Activated CD8-positive, alpha-beta T cell treated with anti-CD3 and anti-CD28 coated beads for 36 hours (primary cell): ENCODE data around the gene RAB31. TPM values are rescaled to one million over a fixed set of nuclear protein-coding genes. Genes with fewer than 3 reads are reported as not detected.

Experiments
- ATAC-seq: fragments of 200-7000 bp; cut with Tn5 transposase; one replicate; pipeline ENCODE4 v1.10.0; 2021; ENCODE audit warnings: mild to moderate bottlenecking, moderate library complexity
- CTCF ChIA-PET: fragments of 350-600 bp; sonication (Branson Sonifier 250); formaldehyde crosslinking; loops from one replicate; lab custom pipeline; 2021; ENCODE audit warnings: antibody characterized with exemption; lab: Charles Lee
- POLR2A ChIA-PET: fragments of 350-600 bp; sonication (Branson Sonifier 250); formaldehyde crosslinking; loops from one replicate; lab custom pipeline; 2021; ENCODE audit warnings: antibody characterized with exemption; lab: Charles Lee
- DNase-seq: peaks from one replicate; pipeline ENCODE4 v3.0.0-alpha.2; 2020
- H3K27ac Mint-ChIP-seq: one replicate; pipeline ENCODE4 v1.8.0; 2021; ENCODE audit warnings: mild to moderate bottlenecking, mixed read lengths
- H3K27me3 Mint-ChIP-seq: one replicate; pipeline ENCODE4 v1.8.0; 2021; ENCODE audit warnings: mixed read lengths
- H3K36me3 Mint-ChIP-seq: one replicate; pipeline ENCODE4 v1.8.0; 2021; ENCODE audit warnings: low read depth, mixed read lengths
- H3K4me1 Mint-ChIP-seq: one replicate; pipeline ENCODE4 v1.8.0; 2021; ENCODE audit warnings: low read depth, mixed read lengths
- H3K4me3 Mint-ChIP-seq: one replicate; pipeline ENCODE4 v1.8.0; 2021; ENCODE audit warnings: mild to moderate bottlenecking, moderate library complexity, mixed read lengths
- H3K9me3 Mint-ChIP-seq: one replicate; pipeline ENCODE4 v1.8.0; 2021; ENCODE audit warnings: mixed read lengths
- CTCF ChIP-seq: fragments of 200-600 bp; IDR thresholded peaks from one replicate; pipeline ENCODE4 v1.8.0; 2022; ENCODE audit warnings: antibody characterized with exemption, mild to moderate bottlenecking
- intact Hi-C: fragments of 100-400 bp; cut with micrococcal nuclease; formaldehyde crosslinking; loops from one replicate; pipeline ENCODE4 v1.10.0; 2022
- total RNA-seq, 2 experiments: library from RNA; stranded (reverse); gene quantifications; one replicate each; pipeline ENCODE4 v1.2.3, GENCODE V29; 2021

Gene RAB31
- total RNA-seq, 2 experiments from 2014 or later, result 0.45 to 0.76 TPM

GRCh38 chr18:9755110-9755509 lies 47.0 kb downstream of the RAB31 start:
- ChIA-PET POLR2A (no interaction called here), CTCF (no interaction called here)
- DNase-seq (no peak), ATAC-seq (no peak)
- peaks cover 3% of the 10 kb centered on the region for H3K27me3 Mint-ChIP-seq
- no peak overlapping the region for H3K4me3 Mint-ChIP-seq
- no peaks in the 10 kb centered on the region for H3K4me1 Mint-ChIP-seq
- H3K36me3 Mint-ChIP-seq, result no peaks in the 10 kb centered on the region
- intact Hi-C loops, result no loop called here
- no peak overlapping the region for H3K27ac Mint-ChIP-seq
- no peak for TF ChIP-seq CTCF
- no peaks in the 10 kb centered on the region for H3K9me3 Mint-ChIP-seq

GRCh38 chr18:9755615-9756014 lies 47.5 kb downstream of the RAB31 start:
- H3K27ac Mint-ChIP-seq, result no peak overlapping the region
- POLR2A ChIA-PET, result no interaction called here
- intact Hi-C loops, result no loop called here
- ATAC-seq (no peak), DNase-seq (no peak)
- H3K36me3 Mint-ChIP-seq, result no peaks in the 10 kb centered on the region
- peaks cover 3% of the 10 kb centered on the region for H3K27me3 Mint-ChIP-seq
- TF ChIP-seq CTCF, result no peak
- CTCF ChIA-PET, result interaction anchor here (1.3 kb wide), 1 partner anchor 15 kb away, joined by 3 read pairs; no protein-coding TSS in a partner anchor
- no peak overlapping the region for H3K4me3 Mint-ChIP-seq
- H3K9me3 Mint-ChIP-seq, result no peaks in the 10 kb centered on the region
- no peaks in the 10 kb centered on the region for H3K4me1 Mint-ChIP-seq

- intact Hi-C loops, result no loop called here
- ChIA-PET CTCF (interaction anchor here (1.1 to 1.3 kb wide), 2 partner anchors 9 to 15 kb away, joined by 3 read pairs; no protein-coding TSS in a partner anchor), POLR2A (no interaction called here)
- DNase-seq, result no peak
- Mint-ChIP-seq H3K4me3 (no peak overlapping the region), H3K4me1 (no peaks in the 10 kb centered on the region), H3K27ac (no peak overlapping the region), H3K27me3 (peaks cover 3% of the 10 kb centered on the region), H3K36me3 (no peaks in the 10 kb centered on the region), H3K9me3 (no peaks in the 10 kb centered on the region)
- ATAC-seq, result no peak
- TF ChIP-seq CTCF, result no peak
Observed at GRCh38 chr18:9756271-9756932, 48.3 kb downstream of the RAB31 start.

- no peak overlapping the region for H3K27ac Mint-ChIP-seq
- H3K27me3 Mint-ChIP-seq, result peaks cover 3% of the 10 kb centered on the region
- ChIA-PET POLR2A (no interaction called here), CTCF (interaction anchor here (1.1 to 1.3 kb wide), 2 partner anchors 8 to 14 kb away, joined by 3 read pairs; no protein-coding TSS in a partner anchor)
- ATAC-seq (no peak), DNase-seq (no peak)
- no peaks in the 10 kb centered on the region for H3K9me3 Mint-ChIP-seq
- no peak overlapping the region for H3K4me3 Mint-ChIP-seq
- intact Hi-C loops, result no loop called here
- H3K4me1 Mint-ChIP-seq, result no peaks in the 10 kb centered on the region
- no peak for TF ChIP-seq CTCF
- no peaks in the 10 kb centered on the region for H3K36me3 Mint-ChIP-seq
Observed at GRCh38 chr18:9756933-9757470, 48.9 kb downstream of the RAB31 start.

GRCh38 chr18:9757827-9758621 lies 49.9 kb downstream of the RAB31 start:
- H3K27me3 Mint-ChIP-seq, result peaks cover 3% of the 10 kb centered on the region
- no peaks in the 10 kb centered on the region for H3K36me3 Mint-ChIP-seq
- no peaks in the 10 kb centered on the region for H3K9me3 Mint-ChIP-seq
- H3K4me3 Mint-ChIP-seq, result no peak overlapping the region
- H3K4me1 Mint-ChIP-seq, result no peaks in the 10 kb centered on the region
- ChIA-PET POLR2A (no interaction called here), CTCF (no interaction called here)
- H3K27ac Mint-ChIP-seq, result no peak overlapping the region
- intact Hi-C loops, result no loop called here
- no peak for TF ChIP-seq CTCF
- ATAC-seq (no peak), DNase-seq (no peak)
